RWPE1 (cell line): ENCODE results near the gene ZRANB3.
"Not testable (repeated sequence)": the region's sequence is repeated elsewhere in the genome, so short reads cannot be mapped to it uniquely, and the experiment has no call there.

Source experiments
- CTCF ChIA-PET: fragments of 350-600 bp; sonication (Branson Sonifier 250); formaldehyde crosslinking; extraction: SDS; loops from one replicate; lab custom pipeline; 2021; lab: Yijun Ruan, JAX
- POLR2A ChIA-PET: fragments of 400-600 bp; formaldehyde crosslinking; extraction: SDS; loops from one replicate; lab custom pipeline; 2020; ENCODE audit warnings: antibody characterized with exemption; ENCODE audit not compliant: low non-redundant PET; lab: Yijun Ruan, JAX
- DNase-seq: peaks from one replicate; pipeline ENCODE4 v3.0.0; 2012; ENCODE audit warnings: low spot score
- H3K27ac ChIP-seq: fragments of 450-650 bp; 2 replicates; pipeline ENCODE4 v1.5.1; 2017
- CTCF ChIP-seq: fragments of 450-650 bp; conservative IDR thresholded peaks from 2 replicates; pipeline ENCODE4 v1.5.1; 2017; ENCODE audit warnings: low read depth, mild to moderate bottlenecking

Gene ZRANB3

GRCh38 chr2:135555311-135555710, 24.3 kb upstream of the ZRANB3 start:
- TF ChIP-seq CTCF: no peak
- DNase-seq: no peak
- POLR2A ChIA-PET: interaction anchor here (0.6 kb wide), 1 partner anchor 442 kb away, joined by 3 read pairs; no protein-coding TSS in a partner anchor
- H3K27ac ChIP-seq: no peak overlapping the region
- CTCF ChIA-PET: no interaction called here

- CTCF ChIA-PET: no interaction called here
Measured at GRCh38 chr2:135552887-135553286, 21.9 kb upstream of the ZRANB3 start.

GRCh38 chr2:135551356-135551755, 20.3 kb upstream of the ZRANB3 start:
- TF ChIP-seq CTCF: no peak
- no peak overlapping the region for H3K27ac ChIP-seq
- POLR2A ChIA-PET: no interaction called here
- CTCF ChIA-PET: interaction anchor here (0.6 kb wide), 1 partner anchor 82 kb away, joined by 3 read pairs; no protein-coding TSS in a partner anchor
- no peak for DNase-seq

More at GRCh38 chr2:135552887-135553286, 21.9 kb upstream of the ZRANB3 start:
- TF ChIP-seq CTCF: no peak
- no peak overlapping the region for H3K27ac ChIP-seq
- POLR2A ChIA-PET: no interaction called here
- DNase-seq: no peak

- H3K27ac ChIP-seq: no peak overlapping the region
- DNase-seq: no peak
- ChIA-PET CTCF (no interaction called here), POLR2A (no interaction called here)
- no peak for TF ChIP-seq CTCF
Measured at GRCh38 chr2:135547311-135547710, 16.3 kb upstream of the ZRANB3 start.

GRCh38 chr2:135546436-135546835, 15.4 kb upstream of the ZRANB3 start:
- ChIA-PET CTCF (no interaction called here), POLR2A (no interaction called here)
- TF ChIP-seq CTCF: no peak
- no peak overlapping the region for H3K27ac ChIP-seq
- DNase-seq: no peak

GRCh38 chr2:135533545-135533944, 2.5 kb upstream of the ZRANB3 start:
- H3K27ac ChIP-seq, POLR2A ChIA-PET, CTCF ChIA-PET, DNase-seq: not testable (repeated sequence)

GRCh38 chr2:135532581-135532980, 1.6 kb upstream of the ZRANB3 start:
- CTCF ChIA-PET: no interaction called here
- H3K27ac ChIP-seq: no peak overlapping the region
- DNase-seq: no peak
- POLR2A ChIA-PET: no interaction called here
- TF ChIP-seq CTCF: no peak
